Medulla oblongata (tissue), 1 donor: ENCODE results near the gene ANKHD1.
A peak's percentile ranks its signal among the peaks of the same experiment; 100 is the strongest.
"Not testable (repeated sequence)": the region's sequence is repeated elsewhere in the genome, so short reads cannot be mapped to it uniquely, and the experiment has no call there.

Experiments used
- DNase-seq: peaks from one replicate; pipeline ENCODE4 v3.0.0-alpha.2; 2015; ENCODE audit errors: extremely low spot score

Gene ANKHD1

DNA sequence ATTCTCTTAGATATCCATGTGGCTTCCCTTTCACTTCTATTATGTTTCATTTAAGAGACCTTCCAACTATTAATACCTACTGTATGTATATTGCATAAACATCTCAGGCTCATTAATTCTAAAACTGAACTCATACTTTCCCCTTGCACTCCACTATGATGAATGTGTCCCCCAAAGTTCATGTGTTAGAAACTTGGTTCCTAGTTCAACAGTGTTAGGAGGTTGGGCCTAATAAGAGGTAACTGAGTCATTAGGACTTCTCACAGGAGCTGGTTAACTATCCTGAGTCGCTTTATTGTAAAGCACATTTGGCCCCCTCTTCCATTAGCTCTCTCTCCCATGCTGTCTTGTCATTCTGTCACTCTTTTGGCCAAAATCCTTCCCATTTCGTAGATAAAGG is 22.0 kb downstream of the ANKHD1 start:
- no peak for DNase-seq

DNA sequence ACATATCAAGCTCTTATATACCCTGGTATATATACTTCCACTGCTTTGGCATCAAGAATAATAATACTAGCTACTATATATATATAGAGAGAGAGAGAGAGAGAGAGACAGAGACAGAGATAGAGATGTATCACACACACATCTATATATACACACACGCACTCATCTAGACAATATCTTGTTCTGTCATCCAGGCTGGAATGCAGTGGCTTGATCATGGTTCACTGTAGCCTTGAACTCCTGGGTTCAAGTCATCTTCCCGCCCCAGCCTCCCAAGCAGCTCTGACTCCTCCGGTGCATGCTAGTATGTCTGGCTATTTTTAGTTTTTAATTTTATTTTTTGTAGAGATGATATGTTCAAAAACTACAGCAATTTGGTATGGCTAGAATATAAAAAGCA is 22.5 kb downstream of the ANKHD1 start:
- DNase-seq = no peak

DNA sequence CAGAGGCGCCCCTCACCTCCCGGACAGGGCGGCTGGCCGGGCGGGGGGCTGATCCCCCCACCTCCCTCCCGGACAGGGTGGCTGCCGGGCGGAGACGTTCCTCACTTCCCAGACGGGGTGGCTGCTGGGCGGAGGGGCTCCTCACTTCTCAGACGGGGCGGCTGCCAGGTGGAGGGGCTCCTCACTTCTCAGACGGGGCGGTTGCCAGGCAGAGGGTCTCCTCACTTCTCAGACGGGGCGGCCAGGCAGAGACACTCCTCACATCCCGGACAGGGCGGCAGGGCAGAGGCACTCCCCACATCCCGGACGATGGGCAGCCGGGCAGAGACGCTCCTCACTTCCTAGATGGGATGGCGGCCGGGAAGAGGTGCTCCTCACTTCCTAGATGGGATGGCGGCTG is 26.1 kb downstream of the ANKHD1 start:
- DNase-seq = not testable (repeated sequence)

DNA sequence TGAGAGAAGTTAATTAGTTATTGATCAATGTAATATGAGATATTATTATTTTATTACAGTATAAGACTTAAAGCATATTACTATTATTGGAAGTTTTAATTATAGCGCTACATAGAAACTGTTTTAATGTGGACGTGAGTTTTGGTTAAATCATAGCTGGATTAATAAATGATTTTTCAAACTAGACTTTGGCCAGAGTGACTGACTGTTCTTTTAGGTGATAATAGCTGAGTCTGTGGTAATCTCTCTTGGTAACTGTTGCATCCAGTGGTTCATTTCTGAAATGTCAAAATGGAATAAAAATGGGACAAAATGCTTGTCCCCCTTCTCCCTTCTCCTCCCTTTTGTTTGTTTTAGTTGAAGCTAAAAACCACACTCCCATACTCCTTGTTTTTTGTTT is 28.1 kb downstream of the ANKHD1 start:
- DNase-seq = no peak

DNA sequence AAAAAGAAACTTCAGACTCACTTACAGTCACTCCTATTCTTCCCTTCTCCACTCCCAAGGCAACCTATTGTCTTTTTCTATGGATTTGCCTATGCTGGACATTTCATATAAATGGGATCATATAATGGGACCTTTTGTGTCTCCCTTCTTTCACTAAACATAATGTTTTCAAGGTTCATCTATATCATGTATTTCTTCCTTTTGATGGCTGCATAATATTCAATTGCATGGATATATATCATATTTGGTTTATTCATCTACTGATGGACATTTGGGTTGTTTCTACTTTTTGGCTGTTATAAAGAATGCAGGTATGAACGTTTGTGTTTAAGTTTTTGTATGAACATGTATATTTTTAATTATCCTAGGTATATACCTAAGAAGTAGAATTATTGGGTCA is 30.6 kb downstream of the ANKHD1 start:
- DNase-seq = no peak

DNA sequence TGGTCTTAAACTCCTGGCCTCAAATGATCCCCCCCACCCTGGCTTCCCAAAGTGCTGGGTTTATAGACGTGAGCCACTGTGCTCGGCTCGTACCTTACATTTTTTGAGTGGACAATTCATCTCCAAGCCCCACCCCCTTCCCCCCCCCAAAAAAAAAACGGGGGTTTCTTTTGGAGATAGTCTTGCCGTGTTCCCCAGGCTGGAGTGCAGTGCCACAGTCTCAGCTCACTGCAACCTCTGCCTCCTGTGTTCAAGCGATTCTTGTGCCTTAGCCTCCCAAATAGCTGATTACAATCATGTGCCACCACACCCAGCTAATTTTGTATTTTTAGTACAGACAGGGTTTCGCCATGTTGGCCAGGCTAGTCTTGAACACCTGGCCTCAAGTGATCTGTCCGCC is 31.3 kb downstream of the ANKHD1 start:
- DNase-seq = no peak

DNA sequence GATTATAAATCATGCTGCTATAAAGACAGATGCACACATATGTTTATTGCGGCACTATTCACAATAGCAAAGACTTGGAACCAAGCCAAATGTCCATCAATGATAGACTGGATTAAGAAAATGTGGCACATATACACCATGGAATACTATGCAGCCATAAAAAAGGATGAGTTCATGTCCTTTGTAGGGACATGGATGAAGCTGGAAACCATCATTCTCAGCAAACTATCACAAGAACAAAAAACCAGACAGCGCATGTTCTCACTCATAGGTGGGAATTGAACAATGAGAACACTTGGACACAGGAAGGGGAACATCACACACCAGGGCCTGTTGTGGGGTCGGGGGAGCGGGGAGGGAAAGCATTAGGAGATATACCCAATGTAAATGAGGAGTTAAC is 55.7 kb downstream of the ANKHD1 start:
- not testable (repeated sequence) for DNase-seq

DNA sequence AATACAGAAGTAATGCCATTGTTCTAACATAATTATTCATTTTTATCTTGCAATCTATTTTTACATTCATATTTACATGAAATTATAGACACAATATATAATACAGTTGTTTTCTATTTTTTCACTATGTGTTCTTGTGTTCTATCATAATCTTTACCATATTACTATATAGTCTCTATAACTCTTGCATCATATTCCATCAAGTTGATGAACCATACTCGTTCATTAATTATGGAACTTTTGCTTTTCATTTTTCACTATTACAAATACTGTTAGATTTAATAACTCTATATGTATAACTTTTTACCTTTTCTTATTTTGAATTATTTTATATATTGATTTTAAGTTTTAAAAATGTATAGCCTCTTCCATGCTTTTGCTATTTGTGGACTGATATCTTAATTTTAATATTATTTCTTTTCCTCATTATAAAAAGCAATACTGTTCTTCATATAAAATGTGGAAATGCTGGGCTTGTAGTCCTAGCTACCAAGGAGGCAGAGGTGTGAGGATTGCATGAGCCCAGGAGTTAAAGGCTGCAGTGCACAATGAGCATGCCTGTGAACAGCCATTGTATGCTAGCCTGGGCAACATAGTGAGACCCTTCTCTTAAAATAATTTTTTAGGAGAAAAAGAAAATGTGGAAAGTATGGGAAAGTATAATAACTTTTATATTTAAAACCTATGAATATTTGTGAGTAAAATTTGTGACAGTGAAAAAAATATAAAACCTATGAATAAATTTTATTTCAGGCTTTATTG is 65.5 kb downstream of the ANKHD1 start:
- no peak for DNase-seq

DNA sequence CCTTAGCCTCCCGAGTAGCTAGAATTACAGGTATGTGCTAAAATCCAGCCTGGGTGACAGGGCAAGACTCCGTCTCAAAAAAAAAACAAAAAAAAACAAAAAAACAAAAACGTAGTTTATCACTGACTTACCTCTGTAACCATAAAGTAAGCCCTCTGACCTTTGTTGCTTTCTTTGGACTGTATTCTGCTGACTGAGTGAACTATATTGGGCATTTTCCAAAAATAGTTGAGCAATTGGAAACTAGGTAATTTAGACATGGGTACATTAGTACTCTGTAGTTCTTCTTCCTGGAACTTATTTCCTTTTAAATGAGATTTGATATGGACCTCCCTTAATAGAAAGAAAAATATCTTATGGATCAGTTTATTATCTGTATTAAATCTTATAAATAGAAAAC is 66.6 kb downstream of the ANKHD1 start:
- no peak for DNase-seq

DNA sequence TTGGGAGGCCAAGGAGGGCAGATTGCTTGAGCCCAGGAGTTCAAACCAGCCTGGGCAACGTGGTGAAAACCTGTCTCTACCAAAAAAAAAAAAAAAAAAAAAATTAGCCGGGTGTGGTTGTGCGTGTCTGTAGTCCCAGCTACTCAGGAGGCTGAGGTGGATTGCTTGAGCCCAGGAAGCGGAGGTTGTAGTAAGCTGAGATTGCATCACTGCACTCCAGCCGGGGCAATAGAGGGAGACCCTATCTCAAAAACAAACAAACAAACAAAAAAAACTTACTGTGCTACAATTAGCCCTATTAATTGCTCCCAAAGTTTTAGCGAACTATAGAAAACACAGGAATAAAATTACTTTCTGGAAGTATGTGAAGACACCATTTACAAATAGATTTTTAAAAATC is 67.6 kb downstream of the ANKHD1 start:
- DNase-seq = no peak

DNA sequence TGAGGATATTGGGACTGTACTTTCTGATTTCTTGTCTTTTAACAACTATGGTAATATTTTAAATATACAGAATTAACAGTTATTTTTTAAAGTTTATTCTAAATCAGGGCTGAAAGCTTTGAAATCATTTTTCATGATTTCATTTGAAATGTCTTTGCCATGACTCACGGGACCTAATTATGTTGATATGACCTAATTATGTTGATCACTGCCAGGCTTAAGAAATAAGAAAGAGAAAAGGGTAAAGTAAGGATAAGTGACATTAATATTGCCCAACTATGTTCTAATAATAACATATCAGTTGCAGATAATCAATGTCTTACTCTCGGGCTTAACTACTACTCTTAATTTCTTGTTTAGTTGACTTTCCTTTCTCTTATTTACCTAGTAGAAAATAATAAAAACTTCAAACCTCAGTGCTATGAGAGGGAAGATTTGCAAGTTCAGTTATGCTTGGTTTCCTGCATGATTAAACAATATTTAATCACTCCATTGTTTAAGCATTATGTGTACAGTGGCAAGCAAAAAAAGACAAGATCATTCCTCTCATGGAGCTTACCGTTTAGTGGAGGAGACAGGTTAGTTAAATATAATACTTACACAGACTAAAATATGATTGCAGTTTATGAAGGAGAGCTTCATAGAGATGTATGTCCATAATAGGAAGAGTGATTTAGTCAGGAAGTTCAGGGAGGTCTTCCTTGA is 78.8 kb downstream of the ANKHD1 start:
- DNase-seq = no peak

DNA sequence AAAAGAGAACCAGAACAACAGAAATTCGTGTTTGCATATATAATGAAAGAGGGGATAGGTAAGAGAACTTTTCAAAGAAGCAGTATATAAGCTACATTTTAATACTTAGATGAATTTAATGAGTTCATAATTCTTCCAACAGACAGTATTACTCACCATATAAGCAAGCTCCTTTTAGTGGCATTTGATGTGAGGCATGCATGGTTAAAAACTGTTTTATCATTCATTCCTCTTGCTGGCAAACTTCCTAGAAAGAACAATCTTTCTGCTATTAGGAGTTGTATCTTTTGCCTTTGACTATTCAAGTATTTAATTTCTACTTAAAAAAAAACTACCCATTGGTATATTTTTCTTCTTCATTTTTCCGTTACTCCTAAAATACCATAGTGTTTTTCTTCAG is 80.1 kb downstream of the ANKHD1 start:
- DNase-seq = peak; percentile 15

DNA sequence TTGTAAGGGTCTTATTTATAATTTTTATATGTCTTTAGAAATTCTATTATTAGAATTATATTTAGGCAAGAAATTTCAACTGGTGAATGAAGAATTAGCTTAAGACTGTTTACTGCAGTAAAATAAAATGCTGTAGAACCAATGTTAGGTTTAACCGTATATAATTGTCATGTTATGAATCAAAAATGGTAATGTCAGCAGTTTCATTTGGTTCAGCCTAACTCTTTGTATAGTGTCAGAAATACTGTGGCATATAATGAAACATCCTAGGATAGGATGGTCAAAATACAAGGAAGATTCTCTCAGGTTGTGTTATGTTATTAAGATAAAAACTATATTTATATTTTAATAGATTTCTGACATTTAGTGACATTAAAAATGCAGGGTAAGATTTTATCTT is 81.4 kb downstream of the ANKHD1 start:
- no peak for DNase-seq

DNA sequence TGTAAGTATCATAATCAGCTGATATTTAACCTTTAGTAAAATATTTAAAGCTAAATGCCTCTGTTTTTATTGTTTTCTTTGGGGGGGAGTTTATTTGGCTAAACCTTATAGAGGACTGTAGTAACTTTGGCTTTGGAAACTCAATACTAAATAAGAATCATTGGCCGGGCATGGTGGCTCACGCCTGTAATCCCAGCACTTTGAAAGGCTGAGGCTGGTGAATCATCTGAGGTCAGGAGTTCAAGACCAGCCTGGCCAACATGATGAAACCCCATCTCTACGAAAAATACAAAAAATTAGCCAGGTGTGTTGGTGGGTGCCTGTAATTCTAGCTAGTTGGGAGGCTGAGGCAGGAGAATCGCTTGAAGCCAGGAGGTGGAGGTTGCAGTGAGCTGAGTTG is 86.5 kb downstream of the ANKHD1 start:
- DNase-seq = not testable (repeated sequence)

DNA sequence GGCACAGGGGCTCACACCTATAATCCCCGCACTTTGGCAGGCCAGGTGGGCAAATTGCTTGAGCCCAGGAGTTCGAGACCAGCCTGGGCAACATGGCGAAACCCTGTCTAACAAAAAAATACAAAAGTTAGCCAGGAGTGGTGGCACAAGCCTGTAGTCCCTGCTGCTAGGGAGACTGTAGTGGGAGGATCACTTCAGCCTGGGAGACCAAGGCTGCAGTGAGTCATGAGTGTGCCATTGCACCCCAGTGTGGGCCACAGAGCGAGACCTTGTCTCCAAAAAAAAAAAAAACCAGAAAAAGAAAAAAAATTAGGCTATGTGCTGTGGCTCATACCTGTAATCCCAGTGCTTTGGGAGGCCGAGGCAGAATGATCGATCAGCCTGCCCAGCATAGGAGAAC is 87.3 kb downstream of the ANKHD1 start:
- DNase-seq = no peak

DNA sequence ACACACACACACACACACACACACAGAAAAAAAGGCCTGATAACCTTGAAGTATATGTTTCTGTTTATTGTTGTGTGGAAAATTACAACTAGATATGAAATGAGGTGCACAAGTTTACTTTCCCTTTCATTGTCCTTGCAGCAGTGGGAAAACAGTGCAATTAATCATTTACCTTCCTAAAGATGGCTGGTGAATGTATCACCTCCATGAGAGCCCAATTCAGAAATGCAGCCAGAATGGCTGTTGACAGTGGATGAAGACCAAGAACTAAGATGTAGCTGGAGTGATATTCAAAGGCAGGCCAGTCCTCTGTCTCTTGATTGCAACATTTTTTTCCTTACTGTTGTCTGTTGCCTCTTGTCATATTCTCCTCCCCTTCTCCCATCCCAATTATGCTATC is 96.3 kb downstream of the ANKHD1 start:
- DNase-seq = no peak

DNA sequence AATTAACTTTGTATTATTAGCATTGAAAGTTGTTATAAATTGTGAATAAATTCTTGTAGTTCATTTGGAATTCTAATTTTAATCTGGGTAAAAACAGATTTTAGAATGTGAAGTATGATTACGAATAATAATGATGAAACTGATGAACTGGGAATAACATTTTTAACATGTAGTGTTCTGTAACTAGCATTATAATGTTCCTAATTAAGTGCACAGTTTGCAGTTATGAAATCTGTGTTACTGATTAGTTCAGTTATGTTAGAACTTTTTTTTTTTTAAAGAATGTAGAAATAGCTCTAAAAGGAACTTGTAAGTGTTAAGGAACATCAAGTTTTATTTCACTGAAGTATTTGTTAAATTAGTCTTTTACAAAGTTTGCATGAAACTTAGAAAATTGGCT is 97.0 kb downstream of the ANKHD1 start:
- no peak for DNase-seq

DNA sequence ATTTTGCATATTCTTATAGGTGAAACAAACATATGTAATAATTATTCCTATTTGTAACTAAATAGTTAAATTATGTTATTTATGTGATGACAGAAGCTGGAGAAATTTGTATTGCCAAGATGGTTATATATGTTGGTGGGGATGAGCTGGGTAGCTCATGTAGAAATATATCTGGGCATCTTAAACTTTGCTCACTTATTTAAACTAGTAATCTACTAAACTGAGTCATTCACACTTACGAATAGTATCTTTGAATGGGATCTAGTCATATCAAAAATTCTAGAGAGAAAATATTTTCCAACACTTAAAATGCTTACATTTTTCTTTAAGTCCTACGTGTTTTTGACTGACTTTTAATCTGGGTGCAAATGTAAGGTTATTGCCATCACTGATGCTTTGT is 101.2 kb downstream of the ANKHD1 start:
- no peak for DNase-seq

DNA sequence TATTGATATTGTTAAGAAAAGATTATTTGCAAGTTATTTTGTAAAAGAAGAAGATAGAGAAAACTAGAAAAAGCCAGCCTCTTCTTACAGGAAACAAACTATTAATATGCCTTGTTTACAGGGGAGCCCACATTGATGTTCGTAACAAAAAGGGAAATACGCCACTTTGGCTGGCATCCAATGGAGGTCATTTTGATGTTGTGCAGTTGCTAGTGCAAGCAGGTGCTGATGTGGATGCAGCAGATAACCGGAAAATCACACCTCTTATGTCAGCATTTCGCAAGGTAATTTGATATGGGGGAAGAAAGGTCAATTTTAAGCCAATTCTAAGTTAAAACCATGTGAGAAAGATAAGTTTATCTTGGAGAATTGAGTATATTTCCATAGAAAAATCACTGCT is 108.3 kb downstream of the ANKHD1 start:
- no peak for DNase-seq

DNA sequence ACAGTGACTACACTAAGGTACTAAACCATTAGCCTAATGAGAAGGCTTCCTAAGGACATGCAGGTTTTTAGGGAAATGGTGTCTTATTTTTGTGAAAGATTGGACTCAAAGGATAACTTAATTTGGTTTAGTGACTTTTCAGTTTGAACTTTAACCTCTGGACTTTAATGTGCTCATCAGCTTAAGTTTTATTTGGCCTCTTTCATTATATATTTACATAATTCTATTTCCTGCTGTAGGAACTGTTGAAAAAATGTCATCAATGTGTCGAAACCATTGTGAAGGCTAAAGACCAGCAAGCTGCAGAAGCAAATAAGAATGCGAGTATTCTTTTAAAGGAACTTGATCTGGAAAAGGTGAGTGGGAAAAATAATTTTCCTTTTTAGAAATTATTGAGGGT is 111.5 kb downstream of the ANKHD1 start:
- DNase-seq = no peak

DNA sequence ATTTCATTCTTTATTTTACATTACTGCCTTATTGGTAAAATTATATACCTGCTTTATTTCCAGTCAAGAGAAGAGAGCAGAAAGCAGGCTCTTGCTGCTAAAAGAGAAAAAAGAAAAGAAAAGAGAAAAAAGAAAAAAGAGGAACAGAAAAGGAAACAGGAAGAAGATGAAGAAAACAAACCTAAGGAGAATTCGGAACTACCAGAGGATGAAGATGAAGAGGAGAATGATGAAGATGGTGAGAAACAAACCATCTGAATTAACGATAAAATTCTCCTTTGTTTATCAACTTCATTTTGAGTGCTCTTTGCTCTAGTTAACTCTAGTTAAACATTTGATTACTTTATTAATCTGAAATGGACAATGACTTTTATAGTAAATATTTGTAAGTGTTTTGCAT is 122.4 kb downstream of the ANKHD1 start:
- no peak for DNase-seq

DNA sequence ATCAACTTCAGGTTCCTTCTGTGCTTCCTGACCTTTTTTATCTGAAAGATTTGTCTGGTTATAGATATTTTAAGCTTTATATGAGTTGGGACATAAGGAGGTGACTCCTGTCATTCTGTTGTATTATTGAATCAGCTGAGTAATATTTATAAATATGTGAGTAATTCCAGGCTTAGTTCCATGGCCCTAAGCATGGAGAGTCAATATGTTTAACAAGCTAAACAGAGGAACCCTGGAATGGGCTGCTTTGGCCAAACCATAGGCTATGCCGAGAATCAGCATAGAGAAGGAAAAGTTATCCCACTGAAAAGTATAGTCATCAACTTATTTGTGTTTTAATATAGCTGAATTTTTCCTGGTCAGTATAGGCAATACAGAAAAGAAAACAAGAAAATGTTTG is 138.6 kb downstream of the ANKHD1 start:
- DNase-seq = no peak

DNA sequence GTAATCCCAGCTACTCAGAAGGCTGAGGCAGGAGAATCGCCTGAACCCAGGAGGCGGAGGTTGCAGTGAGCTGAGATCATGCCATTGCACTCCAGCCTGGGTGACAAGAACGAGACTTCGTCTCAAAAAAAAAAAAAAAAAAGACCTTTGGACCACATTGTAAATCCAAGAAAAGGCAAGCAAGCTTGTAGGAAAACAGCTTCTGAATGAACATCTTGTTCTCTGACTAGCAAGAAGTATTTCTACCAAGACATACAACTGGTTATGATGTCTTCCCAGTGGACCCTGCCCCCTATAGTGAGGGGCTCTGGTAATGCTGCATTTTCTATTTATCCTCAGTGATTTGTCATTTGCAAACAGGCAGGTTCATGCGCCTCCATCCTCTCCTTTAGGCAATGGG is 141.3 kb downstream of the ANKHD1 start:
- DNase-seq = no peak

DNA sequence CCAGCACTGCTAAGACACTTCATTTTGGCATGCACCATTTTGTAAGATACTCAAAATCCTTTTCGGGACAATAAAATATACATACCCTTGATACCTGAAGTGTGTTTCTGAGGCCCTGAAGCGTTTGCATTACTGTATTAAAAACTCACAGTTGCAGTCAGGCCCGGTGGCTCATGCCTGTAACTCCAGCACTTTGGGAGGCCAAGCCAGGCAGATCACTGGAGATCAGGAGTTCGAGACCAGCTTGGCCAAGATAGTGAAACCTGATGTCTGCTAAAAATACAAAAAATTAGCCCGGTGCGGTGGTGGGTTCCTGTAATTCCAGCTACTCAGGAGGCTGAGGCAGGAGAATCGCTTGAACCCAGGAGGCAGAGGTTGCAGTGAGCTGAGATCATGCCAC is 143.4 kb downstream of the ANKHD1 start:
- no peak for DNase-seq
